Medulla oblongata (tissue), 1 donor: ENCODE measurements around the gene PRR19.
"Not testable (repeated sequence)": the region's sequence is repeated elsewhere in the genome, so short reads cannot be mapped to it uniquely, and the experiment has no call there.

Experiments
- DNase-seq: peaks from one replicate; pipeline ENCODE4 v3.0.0-alpha.2; 2015; ENCODE audit errors: extremely low spot score

The PRR19 gene, protein sequence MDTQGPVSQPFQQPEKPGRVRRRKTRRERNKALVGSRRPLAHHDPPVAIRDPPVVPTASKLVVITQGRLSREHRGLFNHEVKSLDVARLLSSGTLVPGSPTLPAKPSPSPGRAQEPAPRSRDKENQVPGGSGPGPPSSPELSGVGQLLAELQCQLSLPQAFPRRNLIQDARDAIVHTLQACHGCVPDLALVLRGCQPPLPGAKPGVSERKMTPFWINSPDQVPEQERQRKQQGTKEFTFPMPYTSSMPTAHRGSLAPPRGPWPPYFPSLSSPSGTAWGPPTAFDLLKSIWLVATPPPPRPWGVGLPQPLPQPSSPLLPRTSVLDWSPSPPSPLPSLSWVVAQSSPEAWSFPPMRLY

DNA sequence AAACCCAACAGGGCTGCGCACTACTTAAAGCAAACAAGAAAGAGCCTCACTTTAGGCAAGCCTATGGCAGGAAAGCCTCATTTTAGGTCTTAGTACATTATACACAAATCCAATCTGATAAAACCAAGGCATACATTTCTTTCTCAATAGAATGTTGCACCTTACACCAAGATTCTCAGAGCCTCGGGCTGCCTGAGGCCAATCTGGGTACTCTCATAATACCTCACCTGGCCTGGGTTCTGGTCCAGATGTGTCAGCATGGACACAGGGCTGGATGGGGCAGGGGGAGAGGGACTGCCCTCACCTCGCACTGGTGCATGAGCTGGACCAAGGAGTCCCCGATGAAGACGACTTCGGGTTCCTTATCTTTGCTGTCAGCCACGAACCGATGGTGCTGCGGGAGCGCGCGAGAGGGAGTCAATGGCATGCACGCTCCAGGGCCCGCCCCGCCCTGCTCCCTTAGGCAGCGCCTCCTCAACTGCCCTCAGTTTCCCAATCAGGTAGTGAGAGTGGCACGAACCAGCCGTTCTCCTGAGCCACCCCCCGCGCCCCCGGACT, at the start of gene PRR19:
Gene PRR19 (plus strand): TSS at position 487 of the 558 bp plus-strand sequence. CDS start 7,453 bp downstream, outside the sequence.
- no peak for DNase-seq

DNA sequence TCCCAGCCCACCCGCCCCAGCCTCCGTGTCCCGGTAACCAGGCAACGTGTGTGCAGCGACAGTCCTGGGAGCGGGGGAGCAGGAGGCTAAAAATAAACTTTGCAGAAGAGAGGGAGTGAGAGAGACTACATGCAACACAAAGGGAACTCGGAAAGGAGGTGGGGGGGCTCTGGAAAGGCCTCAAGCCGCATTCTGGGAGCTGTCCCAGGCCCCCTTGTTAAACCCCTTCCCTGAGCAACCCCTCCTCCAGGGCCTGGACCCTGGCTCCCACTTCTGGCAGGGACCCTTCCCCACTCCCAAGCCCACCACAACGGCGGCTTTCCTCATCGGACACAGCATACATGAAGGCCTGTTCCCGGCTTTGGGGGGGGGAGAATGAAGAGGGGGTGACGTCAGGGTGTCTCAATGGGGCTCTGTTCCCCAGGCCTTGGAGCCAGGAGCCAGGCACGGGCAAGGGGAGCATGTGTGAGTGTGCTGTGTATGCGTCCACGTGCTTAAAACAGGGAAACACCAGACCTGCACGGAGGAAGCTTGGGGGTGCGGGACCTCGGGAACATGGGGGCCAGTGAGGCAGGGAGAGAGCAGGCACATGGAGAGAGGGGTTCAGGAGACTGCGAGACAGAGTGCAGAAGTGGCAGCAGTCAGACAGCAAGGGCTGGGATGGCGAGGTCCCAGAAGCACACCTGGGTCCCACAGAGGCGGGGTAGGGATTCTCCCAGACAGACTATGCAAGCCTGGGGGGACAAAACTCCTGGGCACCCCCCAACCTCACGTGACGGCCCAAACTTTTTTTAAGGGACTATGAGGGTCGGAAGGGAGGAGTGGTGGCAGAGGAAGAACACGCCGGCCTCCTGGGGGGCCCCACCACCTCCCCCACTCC, 49.3 kb upstream of the PRR19 start:
- peak; percentile 95 for DNase-seq

DNA sequence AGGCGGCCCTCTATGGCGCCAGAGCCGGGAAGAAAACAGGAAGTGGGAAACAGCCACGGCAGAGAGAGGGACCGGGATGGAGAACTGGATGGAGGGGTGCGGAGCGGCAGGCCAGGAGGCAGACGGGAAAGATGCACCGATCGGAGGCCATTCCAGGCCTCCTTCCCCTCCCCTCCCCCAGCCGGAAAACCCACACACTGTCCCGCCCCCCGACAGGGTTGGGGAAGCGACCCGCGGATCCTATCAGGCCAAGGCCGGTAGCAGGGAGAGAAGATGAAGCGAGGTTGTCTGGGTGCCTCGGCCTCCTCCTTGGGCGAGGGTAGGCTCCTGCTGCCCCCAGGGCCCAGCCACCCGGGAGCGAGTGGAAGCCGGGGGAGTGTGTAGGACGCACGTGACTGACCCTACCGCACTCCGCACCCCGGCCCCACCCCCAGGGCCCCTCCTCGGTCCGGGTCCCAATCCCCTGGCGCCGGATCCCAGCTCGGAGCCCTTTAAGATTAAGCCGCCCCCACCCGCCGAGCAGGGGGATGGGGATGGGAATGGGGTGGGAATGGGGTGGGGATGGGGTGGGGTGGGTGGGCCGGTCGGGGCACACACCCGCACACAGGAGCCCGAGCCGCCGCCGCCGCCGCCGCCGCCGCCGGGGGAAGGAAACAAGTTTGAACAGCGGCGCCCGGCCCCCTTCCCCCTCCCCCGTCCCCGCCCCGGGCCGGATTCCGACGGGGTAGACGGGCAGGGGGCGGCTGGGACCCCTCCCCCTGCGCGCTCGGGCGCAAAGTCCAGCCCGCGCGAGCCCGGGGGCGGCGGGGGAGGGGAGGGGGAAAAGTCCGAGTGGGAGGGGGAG, 48.5 kb upstream of the PRR19 start:
- peak; percentile 53 for DNase-seq

DNA sequence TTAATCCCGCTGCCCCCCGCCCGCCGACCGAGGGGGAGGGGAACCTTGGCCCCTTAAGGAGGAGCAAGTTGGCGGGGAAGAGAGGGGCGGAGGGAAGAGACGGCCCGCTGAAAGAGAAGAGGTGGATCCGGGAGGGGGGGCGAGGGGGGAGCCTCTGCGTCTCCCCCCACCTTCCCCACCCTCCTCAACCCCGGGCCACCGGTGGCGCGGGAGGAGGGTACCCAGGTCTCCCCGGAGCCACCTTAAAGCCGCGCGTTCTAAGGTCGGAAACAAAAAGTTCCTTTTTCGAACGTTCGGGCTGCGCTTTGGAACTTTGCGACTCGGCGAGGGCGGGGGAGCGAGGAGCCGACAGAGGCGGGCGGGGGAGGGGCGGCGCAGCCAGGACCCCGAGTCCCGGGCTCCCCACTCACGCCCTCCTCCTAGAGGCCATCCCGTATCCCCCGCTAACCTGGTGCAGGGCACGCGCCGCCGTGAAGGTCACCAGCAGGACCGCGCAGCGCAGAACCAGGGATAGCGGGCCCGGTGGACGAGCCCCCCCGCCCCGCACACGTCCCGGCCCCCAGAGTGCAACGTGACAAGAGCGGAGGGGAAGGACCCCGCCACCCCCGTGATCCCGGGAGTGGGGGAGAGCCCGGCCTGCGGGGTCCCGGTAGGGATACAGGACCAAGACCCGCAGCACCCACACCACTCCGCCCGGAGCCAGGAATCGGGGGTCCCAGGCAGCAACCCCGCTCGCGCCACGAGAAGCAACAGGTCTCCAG, 47.7 kb upstream of the PRR19 start:
- DNase-seq, result peak; percentile 90

DNA sequence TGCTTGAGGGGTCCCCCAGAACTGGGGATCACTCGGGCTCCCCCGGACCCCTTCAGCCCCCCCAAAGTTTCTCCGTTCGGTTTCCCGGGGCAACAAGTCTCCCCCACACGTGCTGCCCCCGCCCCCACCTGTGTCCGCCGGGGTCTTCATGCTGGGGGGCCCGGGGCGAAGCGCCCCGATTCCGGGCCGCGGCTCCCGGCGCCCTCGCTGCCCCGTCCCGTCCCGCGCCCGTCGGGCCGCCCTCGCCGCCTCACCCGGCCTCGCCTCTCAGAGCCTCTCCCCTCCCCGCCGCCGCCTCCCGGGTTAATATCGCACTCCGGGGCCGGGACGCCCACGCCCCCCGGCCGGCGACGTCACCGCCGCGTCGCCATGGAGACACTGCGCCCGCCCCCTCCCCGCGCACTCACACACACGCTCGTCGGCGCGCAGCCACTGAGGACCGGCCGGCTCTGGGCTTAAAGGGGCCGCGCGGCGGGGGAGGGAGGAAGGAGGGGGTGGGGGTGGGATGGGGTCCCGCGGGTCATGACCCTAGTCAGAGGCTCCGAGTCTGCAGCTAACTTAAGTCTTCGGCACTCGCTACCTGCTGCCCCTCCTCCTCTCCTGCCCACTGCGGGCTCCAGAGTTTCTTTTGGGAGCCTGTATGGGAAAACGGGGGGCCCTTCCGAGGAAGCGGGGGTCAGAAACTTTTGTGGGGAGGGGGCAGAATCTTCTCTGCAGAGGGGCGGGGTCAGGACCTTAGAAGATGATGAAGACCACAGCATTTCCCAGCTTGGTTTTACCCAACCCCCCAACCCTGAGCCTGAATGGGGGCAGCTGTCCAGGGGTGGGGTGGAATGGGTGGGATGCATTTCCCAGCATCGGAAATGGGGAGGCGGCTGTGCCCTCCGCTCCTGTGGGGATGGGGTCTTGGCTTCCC, 46.8 kb upstream of the PRR19 start, which contains the start of gene ERF:
Gene ERF (minus strand): TSS at position 279 of the 916 bp plus-strand sequence. CDS start 129 bp downstream, at position 150.
- peak; percentile 95 for DNase-seq

DNA sequence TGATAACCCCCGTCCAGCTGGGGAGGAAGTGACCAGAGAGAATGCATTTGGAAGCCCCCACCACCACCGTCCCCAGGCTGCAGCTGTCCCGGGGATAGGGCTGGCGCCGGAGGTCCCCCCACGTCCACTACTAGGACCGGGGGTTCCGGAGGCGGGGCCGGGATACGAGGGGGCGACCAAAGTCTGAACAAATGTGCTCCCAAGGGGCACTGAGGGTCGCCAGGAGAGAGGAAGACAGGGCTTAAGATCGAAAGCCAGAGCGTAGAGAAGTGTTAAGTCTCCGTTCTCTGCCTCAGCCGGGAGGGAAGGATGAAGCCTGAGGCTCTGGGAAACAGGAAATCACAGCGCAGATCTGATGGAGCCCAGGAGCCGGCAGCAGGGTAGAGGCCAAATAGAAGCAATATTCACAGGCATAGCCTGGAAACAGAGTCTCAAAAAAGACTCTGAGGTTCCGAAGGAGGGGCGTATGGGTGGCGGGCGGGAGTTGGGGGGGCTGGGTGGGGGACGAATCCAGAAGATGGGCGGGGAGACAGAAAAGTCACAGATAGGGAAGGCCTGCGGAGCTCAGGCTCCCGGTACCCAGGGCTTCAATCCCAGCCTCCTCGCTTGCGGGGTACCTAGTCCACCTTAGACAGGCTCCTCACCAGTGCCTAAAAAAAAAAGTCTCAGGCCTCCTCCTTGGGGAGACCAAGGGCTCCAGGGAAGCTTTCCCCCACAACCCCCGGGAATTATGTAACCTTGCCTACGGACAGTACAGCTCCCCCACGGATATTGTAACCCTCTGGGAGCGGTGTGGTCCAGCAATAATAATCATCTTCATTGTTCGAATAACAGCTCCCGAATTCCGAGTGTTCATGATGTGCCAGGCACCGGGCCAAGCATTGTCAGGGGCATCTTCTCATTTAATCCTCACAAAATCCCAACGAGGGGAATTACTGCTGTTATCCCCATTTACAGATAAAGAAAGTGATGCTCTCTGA, 45.9 kb upstream of the PRR19 start:
- peak; percentile 65 for DNase-seq

DNA sequence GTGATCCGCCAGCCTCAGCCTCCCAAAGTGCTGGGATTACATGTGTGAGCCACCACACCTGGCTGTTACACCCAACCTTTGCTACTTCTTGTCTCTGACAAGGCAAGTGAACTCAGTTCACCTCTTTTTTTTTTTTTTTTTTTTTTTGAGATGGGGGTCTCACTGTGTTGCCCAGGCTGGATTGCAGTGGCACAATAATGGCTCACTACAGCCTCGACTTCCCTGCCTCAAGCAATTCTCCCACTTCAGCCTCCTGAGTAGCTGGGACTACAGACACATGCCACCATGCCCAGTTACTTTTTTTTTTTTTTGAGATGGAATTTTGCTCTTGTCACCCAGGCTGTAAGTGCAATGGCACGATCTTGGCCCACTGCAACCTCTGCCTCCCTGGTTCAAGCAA, 44.1 kb upstream of the PRR19 start:
- not testable (repeated sequence) for DNase-seq

DNA sequence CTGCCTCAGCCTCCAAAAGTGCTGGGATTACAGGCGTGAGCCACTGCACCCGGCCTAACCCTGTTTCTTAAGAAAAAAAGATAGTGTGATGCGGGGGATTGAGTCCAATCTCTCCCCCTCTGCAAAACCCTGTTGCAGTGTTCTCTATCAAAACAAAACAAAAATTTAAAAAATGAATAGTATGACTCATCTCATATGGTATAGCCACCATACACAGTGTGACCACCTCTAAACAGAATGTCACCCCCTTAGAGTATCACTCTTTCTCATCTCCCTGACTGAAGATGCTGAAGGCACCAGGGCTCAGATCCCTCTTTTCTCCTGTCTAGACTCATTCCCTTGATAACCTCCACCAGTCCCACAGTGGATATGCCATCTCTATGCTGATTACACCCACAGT, 40.2 kb upstream of the PRR19 start:
- DNase-seq, result no peak

DNA sequence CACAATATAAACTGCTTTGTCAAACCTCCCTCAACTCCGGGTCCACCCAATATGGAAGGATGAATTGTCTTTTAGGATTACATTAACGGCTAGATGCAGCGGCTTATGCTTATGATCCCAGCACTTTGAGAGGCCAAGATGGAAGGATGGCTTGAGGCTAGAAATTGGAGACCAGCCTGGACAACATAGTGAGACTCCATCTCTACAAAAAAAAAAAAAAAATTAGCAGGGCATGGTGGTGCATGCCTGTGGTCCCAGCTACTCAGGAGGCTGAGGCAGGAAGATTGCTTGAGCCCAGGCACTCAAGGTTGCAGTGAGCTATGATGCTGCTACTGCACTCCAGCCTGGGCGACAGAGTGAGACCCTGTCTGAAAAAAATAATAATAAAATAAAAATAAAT, 35.8 kb upstream of the PRR19 start:
- not testable (repeated sequence) for DNase-seq

DNA sequence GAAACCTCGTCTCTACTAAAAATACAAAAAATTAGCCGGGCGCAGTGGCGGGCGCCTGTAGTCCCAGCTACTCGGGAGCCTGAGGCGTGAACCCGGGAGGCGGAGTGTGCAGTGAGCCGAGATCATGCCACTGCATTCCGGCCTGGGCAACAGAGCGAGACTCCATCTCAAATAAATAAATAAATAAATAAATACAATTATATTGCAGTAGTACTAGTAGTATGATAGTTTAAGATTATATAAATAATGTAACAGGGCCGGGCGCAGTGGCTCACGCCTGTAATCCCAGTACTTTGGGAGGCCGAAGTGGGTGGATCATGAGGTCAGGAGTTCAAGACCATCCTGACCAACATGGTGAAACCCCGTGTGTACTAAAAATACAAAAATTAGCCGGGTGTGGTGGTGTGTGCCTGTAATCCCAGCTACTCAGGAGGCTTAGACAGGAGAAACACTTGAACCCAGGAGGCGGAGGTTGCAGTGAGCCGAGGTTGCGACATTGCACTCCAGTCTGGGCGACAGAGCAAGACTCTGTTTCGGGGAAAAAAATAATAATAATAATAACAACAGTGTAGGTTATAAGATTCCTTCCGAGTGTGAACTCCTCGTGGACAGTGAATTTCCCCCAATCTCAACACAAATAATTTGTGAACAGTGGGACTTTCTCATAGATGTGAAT, 34.9 kb upstream of the PRR19 start:
- DNase-seq, result not testable (repeated sequence)

DNA sequence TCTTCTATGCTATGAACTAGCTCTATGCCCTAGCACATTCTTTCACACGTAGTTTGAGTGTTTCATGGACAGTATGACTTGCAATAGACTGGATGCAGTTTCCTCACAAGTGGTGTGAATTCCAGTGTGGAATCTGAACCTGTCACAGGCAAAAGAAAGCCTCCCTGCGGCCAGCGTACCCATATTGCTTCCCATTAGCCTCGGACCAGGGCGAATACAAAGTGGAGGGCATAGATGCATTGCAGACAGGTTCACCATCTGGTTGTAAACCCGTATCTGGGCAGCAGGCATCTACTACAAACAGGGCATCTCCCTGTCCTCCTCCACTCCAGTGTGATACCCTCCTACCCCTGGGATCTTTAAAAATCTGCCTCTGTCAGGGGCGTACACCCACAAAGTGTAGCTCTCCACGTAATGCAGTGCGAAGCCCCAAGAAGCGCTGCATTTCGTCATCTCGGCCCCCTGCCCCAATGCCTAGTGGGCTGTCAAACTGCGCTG, 34.2 kb upstream of the PRR19 start:
- DNase-seq, result peak; percentile 29

DNA sequence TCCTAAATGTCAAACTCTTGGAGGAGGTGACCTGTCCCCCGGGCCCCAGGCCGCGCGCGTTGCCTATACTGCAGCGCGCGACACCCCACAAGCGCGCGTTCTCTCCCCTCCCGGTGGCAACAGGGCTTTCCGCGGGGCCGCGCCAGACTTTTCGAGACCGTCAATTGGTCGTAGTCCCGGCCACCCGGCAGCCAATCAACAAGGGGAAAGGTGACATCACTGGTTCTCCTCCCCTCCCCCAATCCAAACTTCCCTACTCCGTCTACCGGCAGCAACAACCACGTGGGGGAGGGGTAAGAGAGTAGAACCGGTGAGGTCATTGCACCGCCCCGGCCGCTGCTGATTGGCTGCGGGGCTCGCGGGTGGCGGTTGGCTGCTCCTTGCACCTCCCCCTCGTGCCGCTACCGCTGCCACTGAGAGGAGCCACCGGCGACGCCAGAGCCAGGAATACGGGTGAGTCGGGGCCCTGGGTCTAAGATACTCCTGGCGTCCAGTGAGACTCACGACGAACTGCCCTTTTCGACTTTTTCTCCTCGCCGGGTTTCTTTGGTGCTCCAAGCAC, 33.7 kb upstream of the PRR19 start:
- peak; percentile 100 for DNase-seq

DNA sequence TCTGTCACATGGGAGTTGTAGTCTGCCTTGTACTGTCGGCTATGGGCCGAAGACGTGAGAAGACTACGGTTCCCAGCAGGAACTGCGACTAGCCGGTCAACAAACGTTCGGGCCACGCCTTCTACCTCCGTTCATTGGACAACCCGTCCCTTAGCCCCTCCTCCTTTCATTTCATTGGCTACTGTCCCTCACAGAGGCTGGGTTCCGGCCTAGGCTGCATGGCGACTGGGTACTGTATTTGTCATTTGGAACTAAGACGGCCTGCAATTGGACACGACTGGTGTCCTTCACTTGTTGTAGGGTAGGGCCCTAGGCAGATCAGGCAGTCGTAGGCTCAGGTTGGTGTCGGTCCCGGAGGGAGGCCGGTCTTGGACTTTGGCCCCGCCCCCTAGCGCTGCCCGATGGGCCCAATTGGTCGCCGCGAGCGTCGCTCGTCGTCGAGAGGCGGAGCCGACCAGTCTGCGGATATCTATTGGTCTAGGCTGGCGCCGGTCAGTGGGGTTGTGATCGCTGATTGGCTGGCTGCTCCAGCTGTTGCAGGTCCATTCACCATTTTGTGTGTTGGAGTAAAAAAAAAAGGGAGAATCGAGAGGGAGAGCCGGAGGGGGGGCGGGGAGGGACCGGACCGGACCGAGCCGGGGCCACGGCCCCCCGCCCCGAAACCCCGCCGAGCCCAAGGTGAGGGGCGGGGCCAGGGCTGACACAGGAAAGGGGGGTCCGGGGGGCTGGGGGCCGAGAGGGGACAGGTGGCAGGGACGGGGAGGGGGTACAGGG, 33.0 kb upstream of the PRR19 start, which contains the start of gene CIC:
Gene CIC (plus strand): TSS at position 549 of the 774 bp plus-strand sequence. CDS start 2,532 bp downstream, outside the sequence.
- peak; percentile 100 for DNase-seq

DNA sequence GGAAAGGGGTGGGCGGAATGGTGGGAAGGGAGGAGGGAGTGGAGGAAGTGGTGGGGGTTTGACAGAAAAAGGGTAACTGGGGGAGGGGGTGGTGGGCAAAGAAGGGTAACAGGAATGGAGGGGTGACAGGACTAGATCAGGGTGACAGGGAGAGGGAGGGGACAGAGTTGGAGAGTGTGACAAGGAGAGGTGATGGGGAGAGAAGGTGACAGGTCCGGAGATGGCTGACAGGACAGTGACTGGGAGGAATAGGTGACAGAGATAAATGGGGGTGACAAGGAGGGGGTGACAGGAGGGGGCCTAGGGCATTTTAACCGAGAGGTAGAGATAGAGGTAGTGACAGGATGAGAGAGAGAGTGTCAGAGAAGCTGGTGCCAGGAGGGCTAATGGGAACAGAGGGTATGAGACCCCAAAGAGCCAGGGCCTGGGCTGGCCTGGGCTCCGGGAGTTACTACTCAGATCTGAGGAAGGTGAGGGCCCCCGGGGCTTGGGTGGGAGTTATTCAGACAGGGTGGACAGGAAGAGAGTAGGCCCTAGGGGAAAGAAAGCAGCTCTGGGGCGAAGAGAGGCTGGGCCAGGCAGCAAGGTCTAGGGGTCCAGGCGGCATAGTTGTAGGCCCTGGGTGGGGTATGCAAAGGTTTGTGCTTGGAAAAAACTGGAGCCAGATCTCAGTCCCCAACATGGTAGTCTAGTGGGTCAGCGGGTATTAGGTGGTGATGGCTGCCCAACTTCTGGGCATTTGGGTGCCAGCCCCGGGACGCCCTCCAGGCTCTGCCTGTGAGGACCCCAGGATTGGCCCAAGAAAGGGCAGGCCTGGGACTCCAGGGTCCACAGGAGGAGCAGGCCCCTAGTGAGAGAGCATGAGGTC, 32.2 kb upstream of the PRR19 start:
- DNase-seq, result peak; percentile 29

DNA sequence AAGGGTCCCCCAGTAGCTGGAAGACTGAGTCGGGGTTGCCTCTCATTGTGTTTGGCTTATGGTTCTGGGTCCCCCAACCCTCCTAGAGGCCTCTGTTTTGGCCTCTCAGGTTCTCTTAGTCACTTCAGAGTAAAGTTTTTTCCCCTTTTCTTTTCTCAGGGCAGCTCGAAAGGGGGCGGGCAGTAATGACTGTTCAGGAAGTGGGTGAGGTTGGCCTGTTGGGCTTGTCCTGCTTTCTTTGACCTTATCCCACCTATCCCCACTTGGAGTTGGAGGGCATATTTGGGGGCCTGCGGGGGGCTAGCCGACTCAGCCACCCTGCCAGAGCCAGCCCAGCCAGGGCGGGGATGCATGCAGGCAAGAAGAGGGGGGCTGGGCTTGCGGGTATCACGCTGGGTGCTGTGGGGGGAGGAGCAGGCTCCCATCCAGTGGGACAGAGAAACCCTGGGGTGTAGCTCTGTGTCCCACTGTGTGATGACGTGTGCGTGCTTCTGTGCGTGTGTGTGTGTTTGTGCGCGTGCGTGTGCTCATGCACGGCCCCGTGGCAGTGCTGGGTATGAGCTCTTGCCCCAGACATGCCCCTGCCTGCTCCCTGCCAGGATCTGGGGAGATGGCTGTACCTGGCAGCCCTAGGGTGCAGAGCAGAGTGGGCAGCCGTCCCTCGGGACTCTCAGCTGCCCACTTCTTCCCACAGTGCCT, 31.4 kb upstream of the PRR19 start:
- DNase-seq, result peak; percentile 74
